Measurements from ENCODE around the gene NXNL2. TPM values are rescaled to one million over a fixed set of nuclear protein-coding genes. Genes with fewer than 3 reads are reported as not detected.
A peak's percentile ranks its signal among the peaks of the same experiment; 100 is the strongest.

Gene NXNL2
- total and polyA plus RNA-seq, 9 donors = 0.18 to 0.57 (median 0.30) TPM; not detected in 1

DNA sequence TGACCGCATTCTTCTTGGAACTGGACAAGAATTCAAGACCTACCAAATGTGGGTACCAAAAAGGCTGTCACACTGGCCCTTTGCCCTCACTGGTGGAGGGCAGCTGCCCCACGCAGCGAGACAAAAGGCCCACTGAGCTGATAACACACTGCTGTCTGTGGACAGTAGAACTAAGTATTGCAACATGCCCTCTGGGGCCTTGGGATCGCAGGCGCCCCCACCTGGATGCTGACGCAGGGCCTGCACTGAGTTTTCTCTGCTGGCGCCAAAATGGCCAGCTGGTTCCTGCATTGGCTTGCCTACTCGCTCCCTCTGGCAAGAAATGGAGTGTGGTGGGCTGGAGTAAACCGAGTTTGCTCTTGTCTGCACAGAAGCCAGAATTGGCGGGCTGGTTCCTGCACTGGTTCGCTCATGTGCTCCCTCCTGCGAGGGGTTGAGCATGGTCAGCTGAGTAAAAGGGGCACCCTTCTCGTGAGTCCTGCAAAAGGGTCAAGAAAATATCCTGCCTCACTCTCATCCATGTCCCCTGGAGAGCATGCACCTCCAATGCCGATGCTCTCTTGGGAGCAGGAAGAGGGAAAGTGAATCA lies 55.7 kb downstream of the NXNL2 start:
- 76% methylated on average over 11 of the region's 14 CpGs for WGBS (ENCODE audit: insufficient coverage)
- Histone ChIP-seq H3K4me3 (ENCODE audit: low read length) (no peak overlapping the region), H3K9me3 (replicated peaks; ENCODE audit: control insufficient read depth, low read depth, low read length) (no peaks in the 10 kb centered on the region), H3K27me3 (ENCODE audit: control insufficient read depth, insufficient read depth, low read length) (no peaks in the 10 kb centered on the region), H3K4me1 (ENCODE audit: control insufficient read depth, insufficient read depth, low read length) (peaks cover 3% of the 10 kb centered on the region), H3K27ac (ENCODE audit: low read length) (no peak overlapping the region), H3K36me3 (ENCODE audit: control insufficient read depth, insufficient read depth, low read length) (no peaks in the 10 kb centered on the region)
- no peak for DNase-seq

DNA sequence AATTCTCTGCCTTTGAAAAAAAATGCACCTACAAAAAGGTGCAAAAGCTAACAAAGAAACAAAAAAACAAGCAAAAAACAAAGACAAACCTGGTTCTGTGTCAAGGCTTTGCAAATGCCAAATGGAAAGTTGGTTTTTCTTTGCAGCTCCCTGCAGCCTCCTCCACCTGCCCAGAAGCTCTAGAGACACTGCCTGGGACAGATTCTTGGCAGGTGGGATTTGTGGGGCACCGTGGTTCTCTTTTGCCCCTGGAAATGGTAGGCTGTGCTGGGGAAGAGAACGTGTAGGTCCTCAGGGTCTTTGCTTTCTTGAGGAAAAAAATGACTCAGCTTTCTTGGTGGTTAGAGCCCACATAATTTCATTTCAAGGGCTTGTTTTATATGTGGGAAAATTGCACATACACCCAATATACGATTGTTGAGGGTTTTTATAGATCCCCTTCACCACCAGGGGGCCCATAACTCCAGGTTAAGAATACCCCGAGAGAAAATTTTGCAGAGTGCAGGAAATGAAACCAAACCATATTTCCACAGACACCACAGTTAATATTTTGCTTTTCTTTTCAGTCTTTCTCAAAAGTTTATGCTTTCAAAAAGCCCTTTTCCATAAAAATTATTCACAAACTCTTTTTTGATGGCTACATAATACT lies 58.7 kb downstream of the NXNL2 start:
- no peaks in the 10 kb centered on the region for H3K36me3 ChIP-seq (ENCODE audit: control insufficient read depth, insufficient read depth, low read length)
- peak; percentile 84 for DNase-seq
- no peak overlapping the region for H3K4me3 ChIP-seq (ENCODE audit: low read length)
- H3K9me3 ChIP-seq (replicated peaks; ENCODE audit: control insufficient read depth, low read depth, low read length) = no peaks in the 10 kb centered on the region
- H3K27me3 ChIP-seq (ENCODE audit: control insufficient read depth, insufficient read depth, low read length) = no peaks in the 10 kb centered on the region
- H3K4me1 ChIP-seq (ENCODE audit: control insufficient read depth, insufficient read depth, low read length) = peaks cover 3% of the 10 kb centered on the region
- WGBS (ENCODE audit: insufficient coverage) = no CpG with 5 or more reads among the region's 4 CpGs
- no peak overlapping the region for H3K27ac ChIP-seq (ENCODE audit: low read length)

Other genes with a start within 250 kb of the NXNL2 start
- 56.3 TPM for gene SPIN1, start 146.7 kb upstream of the NXNL2 start, total RNA-seq
- 10 to 100 TPM; 57.0 to 86.0 (median 67.4) TPM for gene SPIN1, start 146.7 kb upstream of the NXNL2 start, polyA plus RNA-seq (ENCODE audit: insufficient read depth in 1 of 8, insufficient read length in 8 of 8, low replicate concordance in 1 of 8)